WI38 (cell line): ENCODE results near the gene RGS13.

ENCODE experiments used
- H3K4me3 ChIP-seq: 2 replicates; pipeline ENCODE4 v1.5.1; 2011; ENCODE audit warnings: low read depth, mild to moderate bottlenecking, control low read depth, low read length
- CTCF ChIP-seq: IDR thresholded peaks from 2 replicates; pipeline ENCODE4 v1.5.1; 2012; ENCODE audit warnings: low read depth, mild to moderate bottlenecking, control low read depth, low read length

RGS13 gene

GRCh38 chr1:192608671-192609070, 27.3 kb upstream of the RGS13 start:
- H3K4me3 ChIP-seq: no peak overlapping the region
- no peak for TF ChIP-seq CTCF

GRCh38 chr1:192609110-192610079, 26.6 kb upstream of the RGS13 start:
- no peak overlapping the region for H3K4me3 ChIP-seq

GRCh38 chr1:192610112-192610889, 25.6 kb upstream of the RGS13 start:
- H3K4me3 ChIP-seq: no peak overlapping the region
- TF ChIP-seq CTCF: peak; percentile 16; the same call in 1 of the 2 replicates

More at GRCh38 chr1:192609110-192610079, 26.6 kb upstream of the RGS13 start:
- no peak for TF ChIP-seq CTCF

GRCh38 chr1:192615055-192615454, 20.9 kb upstream of the RGS13 start:
- H3K4me3 ChIP-seq: no peak overlapping the region
- TF ChIP-seq CTCF: no peak

GRCh38 chr1:192620071-192620635, 15.8 kb upstream of the RGS13 start:
- TF ChIP-seq CTCF: no peak
- H3K4me3 ChIP-seq: no peak overlapping the region

- H3K4me3 ChIP-seq: no peak overlapping the region
- TF ChIP-seq CTCF: no peak
These were observed 9.4 kb upstream of the RGS13 start for GRCh38 chr1:192626366-192627179.
